HepG2 (cell line): ENCODE data around the gene LECT2.

ENCODE experiments used
- CSRNP1 ChIP-seq: sonication (generic); formaldehyde crosslinking; IDR thresholded peaks from 2 replicates; pipeline ENCODE4 v1.8.1; 2023; ENCODE audit warnings: mild to moderate bottlenecking, missing genetic modification reagents
- CTCF ChIP-seq: sonication (generic); formaldehyde crosslinking; IDR thresholded peaks from 2 replicates; pipeline ENCODE4 v1.5.0; 2020; ENCODE audit warnings: mild to moderate bottlenecking, missing genetic modification reagents, moderate library complexity
- HNF4G ChIP-seq, 2 experiments: sonication (generic) in 1 of 2; formaldehyde crosslinking in 1 of 2; IDR thresholded peaks; 2 replicates each; pipeline versions ENCODE4 v1.4.0 to v1.6.1; 2011 to 2020; ENCODE audit warnings: borderline replicate concordance in 2 of 2, low read depth in 2 of 2, mild to moderate bottlenecking in 2 of 2, low read length in 1 of 2, missing genetic modification reagents in 1 of 2, moderate library complexity in 1 of 2
- PHF21A ChIP-seq: sonication (generic); formaldehyde crosslinking; IDR thresholded peaks from 2 replicates; pipeline ENCODE4 v1.5.0; 2020; ENCODE audit warnings: mild to moderate bottlenecking, missing genetic modification reagents
- SKI ChIP-seq: fragments of 450-650 bp; IDR thresholded peaks from one replicate; pipeline ENCODE4 v1.6.1; 2018; ENCODE audit warnings: mild to moderate bottlenecking; ENCODE audit not compliant: partially characterized antibody

- TF ChIP-seq SKI (no peak), CSRNP1 (CRISPR knock-in tag) (no peak), PHF21A (no peak), HNF4G (IDR thresholded peaks at IDR 0.05; ENCODE audit: borderline replicate concordance, low read depth, low read length) (no peak), HNF4G (CRISPR knock-in tag; IDR thresholded peaks at IDR 0.05; ENCODE audit: borderline replicate concordance, low read depth) (no peak), CTCF (CRISPR knock-in tag) (no peak)
Measured at GRCh38 chr5:135980620-135981019, 25.8 kb upstream of the LECT2 start.
